Measurements from ENCODE around the gene ARPC4. TPM values are rescaled to one million over a fixed set of nuclear protein-coding genes. Genes with fewer than 3 reads are reported as not detected.

Gene ARPC4
- total RNA-seq, 2 donors from 2014 or later: 121 to 152 TPM

DNA sequence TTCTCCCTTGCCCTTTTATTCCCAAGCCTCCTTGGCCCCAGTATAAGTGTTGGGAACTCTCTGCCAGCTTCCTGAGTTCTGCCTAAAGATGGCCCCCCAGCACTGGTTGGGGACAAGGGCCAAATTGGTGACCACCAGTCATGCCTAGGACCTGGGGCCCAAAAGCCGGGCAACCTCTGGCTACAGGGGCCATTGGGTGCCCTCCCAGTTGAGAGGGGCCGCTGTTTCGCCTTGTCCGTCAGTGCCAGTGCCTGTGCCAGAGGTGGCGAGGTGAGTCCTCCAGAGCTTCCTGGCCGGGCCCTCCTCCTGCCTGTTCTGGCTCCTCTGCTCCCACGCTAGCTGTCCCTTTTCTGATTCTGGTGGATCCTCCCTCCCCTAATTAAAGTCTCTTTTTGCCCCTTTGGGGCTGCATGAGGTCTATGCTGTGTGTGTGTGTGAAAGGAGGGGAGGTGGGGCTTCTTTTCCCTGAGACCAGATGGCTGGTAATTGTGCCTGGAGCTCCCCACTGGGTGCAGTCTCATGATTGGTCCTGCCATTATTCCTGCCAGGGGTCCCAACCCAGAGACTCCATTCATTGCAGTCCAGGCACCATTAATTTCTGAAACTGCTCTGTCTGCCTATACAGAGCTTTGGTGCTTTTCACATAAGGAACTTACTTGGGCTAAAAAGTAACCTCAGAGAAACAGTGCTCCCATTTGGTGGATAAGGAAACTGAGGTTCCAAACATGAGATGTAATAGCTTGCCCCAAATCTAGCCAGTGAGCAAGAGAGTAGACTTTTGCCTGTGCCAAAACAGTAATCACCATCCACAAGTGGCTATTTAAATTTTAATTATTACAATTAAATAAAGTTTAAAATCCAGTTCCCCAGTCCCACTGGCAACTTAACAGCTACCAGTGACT is 14.1 kb downstream of the ARPC4 start:
- intact Hi-C loops (cut with DNase I): no loop called here
- H3K4me1 ChIP-seq (replicated peaks): no peaks in the 10 kb centered on the region
- no peak overlapping the region for H3K4me3 ChIP-seq
- no peak overlapping the region for H3K27ac ChIP-seq
- WGBS: 93% methylated on average over 7 of the region's 7 CpGs
- no peaks in the 10 kb centered on the region for H3K36me3 ChIP-seq
- TF ChIP-seq POLR2A (IDR thresholded peaks at IDR 0.05) (no peak), POLR2AphosphoS5 (IDR thresholded peaks at IDR 0.05) (no peak)
- TF ChIP-seq, protein P1, sequence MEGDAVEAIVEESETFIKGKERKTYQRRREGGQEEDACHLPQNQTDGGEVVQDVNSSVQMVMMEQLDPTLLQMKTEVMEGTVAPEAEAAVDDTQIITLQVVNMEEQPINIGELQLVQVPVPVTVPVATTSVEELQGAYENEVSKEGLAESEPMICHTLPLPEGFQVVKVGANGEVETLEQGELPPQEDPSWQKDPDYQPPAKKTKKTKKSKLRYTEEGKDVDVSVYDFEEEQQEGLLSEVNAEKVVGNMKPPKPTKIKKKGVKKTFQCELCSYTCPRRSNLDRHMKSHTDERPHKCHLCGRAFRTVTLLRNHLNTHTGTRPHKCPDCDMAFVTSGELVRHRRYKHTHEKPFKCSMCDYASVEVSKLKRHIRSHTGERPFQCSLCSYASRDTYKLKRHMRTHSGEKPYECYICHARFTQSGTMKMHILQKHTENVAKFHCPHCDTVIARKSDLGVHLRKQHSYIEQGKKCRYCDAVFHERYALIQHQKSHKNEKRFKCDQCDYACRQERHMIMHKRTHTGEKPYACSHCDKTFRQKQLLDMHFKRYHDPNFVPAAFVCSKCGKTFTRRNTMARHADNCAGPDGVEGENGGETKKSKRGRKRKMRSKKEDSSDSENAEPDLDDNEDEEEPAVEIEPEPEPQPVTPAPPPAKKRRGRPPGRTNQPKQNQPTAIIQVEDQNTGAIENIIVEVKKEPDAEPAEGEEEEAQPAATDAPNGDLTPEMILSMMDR (IDR thresholded peaks at IDR 0.05): no peak
- no peak for DNase-seq (ENCODE audit: low spot score)
- no peaks in the 10 kb centered on the region for H3K27me3 ChIP-seq (replicated peaks; ENCODE audit: insufficient read depth)
- H3K9me3 ChIP-seq: no peaks in the 10 kb centered on the region

GRCh38 chr3:9807981-9808344 is 15.1 kb downstream of the ARPC4 start:
- Histone ChIP-seq H3K4me3 (no peak overlapping the region), H3K27me3 (replicated peaks; ENCODE audit: insufficient read depth) (no peaks in the 10 kb centered on the region), H3K36me3 (no peaks in the 10 kb centered on the region), H3K9me3 (no peaks in the 10 kb centered on the region), H3K4me1 (replicated peaks) (no peaks in the 10 kb centered on the region), H3K27ac (no peak overlapping the region)
- WGBS: 95% methylated on average over 2 of the region's 2 CpGs
- DNase-seq (ENCODE audit: low spot score): no peak
- TF ChIP-seq POLR2AphosphoS5 (IDR thresholded peaks at IDR 0.05) (no peak), POLR2A (IDR thresholded peaks at IDR 0.05) (no peak)
- TF ChIP-seq, protein P1 (IDR thresholded peaks at IDR 0.05): no peak
- intact Hi-C loops (cut with DNase I): no loop called here

GRCh38 chr3:9808345-9809037 is 15.6 kb downstream of the ARPC4 start:
- Histone ChIP-seq H3K36me3 (no peaks in the 10 kb centered on the region), H3K27ac (peak overlapping the region; percentile 91 to 98), H3K4me1 (replicated peaks) (no peaks in the 10 kb centered on the region), H3K27me3 (replicated peaks; ENCODE audit: insufficient read depth) (no peaks in the 10 kb centered on the region), H3K9me3 (no peaks in the 10 kb centered on the region), H3K4me3 (no peak overlapping the region)
- intact Hi-C loops (cut with DNase I): no loop called here
- DNase-seq (ENCODE audit: low spot score): no peak
- TF ChIP-seq, protein P1 (IDR thresholded peaks at IDR 0.05): no peak
- TF ChIP-seq POLR2A (IDR thresholded peaks at IDR 0.05): no peak
- no peak for TF ChIP-seq POLR2AphosphoS5 (IDR thresholded peaks at IDR 0.05)
- WGBS: 71% methylated on average over 7 of the region's 7 CpGs

DNA sequence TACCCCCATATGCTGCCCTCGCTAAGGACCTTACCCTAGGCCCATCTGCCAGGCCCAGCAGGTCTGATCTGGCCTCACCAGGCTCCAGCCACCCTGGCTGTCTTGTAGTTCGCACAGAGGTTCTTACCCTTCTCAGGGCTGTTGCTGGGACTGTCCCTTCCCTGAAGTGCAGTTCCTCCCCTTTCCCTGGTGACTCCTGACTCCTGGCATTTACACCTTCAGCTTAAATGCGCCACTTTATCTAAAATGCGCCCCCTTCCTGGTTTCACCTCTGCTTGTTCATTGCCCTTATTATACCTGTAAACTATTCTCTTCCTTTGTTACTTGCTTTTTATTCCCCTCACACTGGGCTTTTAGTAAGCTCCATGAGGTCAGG is 16.3 kb downstream of the ARPC4 start:
- H3K4me3 ChIP-seq: peak overlapping the region in 1 of 2 donors; percentile 60
- no peak for DNase-seq (ENCODE audit: low spot score)
- 87% methylated on average over 4 of the region's 4 CpGs for WGBS
- H3K27me3 ChIP-seq (replicated peaks; ENCODE audit: insufficient read depth): no peaks in the 10 kb centered on the region
- H3K9me3 ChIP-seq: no peaks in the 10 kb centered on the region
- H3K27ac ChIP-seq: peak overlapping the region; percentile 91 to 98
- no peaks in the 10 kb centered on the region for H3K4me1 ChIP-seq (replicated peaks)
- intact Hi-C loops (cut with DNase I): no loop called here
- TF ChIP-seq, protein P1 (IDR thresholded peaks at IDR 0.05): no peak
- TF ChIP-seq POLR2A (IDR thresholded peaks at IDR 0.05): no peak
- no peak for TF ChIP-seq POLR2AphosphoS5 (IDR thresholded peaks at IDR 0.05)
- no peaks in the 10 kb centered on the region for H3K36me3 ChIP-seq
